Activated naive CD8-positive, alpha-beta T cell treated with anti-CD3 and anti-CD28 coated beads, Interleukin-2, amount 50 U/mL, for 24 hours (primary cell): ENCODE results near the gene ARG2.
"Not testable (repeated sequence)": the region's sequence is repeated elsewhere in the genome, so short reads cannot be mapped to it uniquely, and the experiment has no call there.

Source experiments
- ATAC-seq: fragments of 150-1000 bp; cut with Tn5 transposase; one replicate; pipeline ENCODE4 v1.10.0; 2021
- DNase-seq: peaks from one replicate; pipeline ENCODE4 v3.0.0; 2021
- H3K27ac Mint-ChIP-seq: one replicate; pipeline ENCODE4 v1.8.0; 2021; ENCODE audit warnings: mild to moderate bottlenecking, mixed read lengths
- H3K27me3 Mint-ChIP-seq: one replicate; pipeline ENCODE4 v1.8.0; 2021; ENCODE audit warnings: mixed read lengths
- H3K36me3 Mint-ChIP-seq: one replicate; pipeline ENCODE4 v1.8.0; 2021; ENCODE audit warnings: low read depth, mixed read lengths
- H3K4me1 Mint-ChIP-seq: one replicate; pipeline ENCODE4 v1.8.0; 2021; ENCODE audit warnings: mixed read lengths
- H3K4me3 Mint-ChIP-seq: one replicate; pipeline ENCODE4 v1.8.0; 2021; ENCODE audit warnings: mild to moderate bottlenecking, moderate library complexity, mixed read lengths
- H3K9me3 Mint-ChIP-seq: one replicate; pipeline ENCODE4 v1.8.0; 2021; ENCODE audit warnings: mixed read lengths

The ARG2 gene

GRCh38 chr14:67579636-67580035, 40.1 kb upstream of the ARG2 start:
- ATAC-seq, result no peak
- H3K36me3 Mint-ChIP-seq, result no peaks in the 10 kb centered on the region
- H3K4me3 Mint-ChIP-seq, result no peak overlapping the region
- H3K9me3 Mint-ChIP-seq, result no peaks in the 10 kb centered on the region
- H3K27me3 Mint-ChIP-seq, result no peaks in the 10 kb centered on the region
- DNase-seq, result no peak
- no peaks in the 10 kb centered on the region for H3K4me1 Mint-ChIP-seq
- H3K27ac Mint-ChIP-seq, result no peak overlapping the region

- H3K9me3 Mint-ChIP-seq, result no peaks in the 10 kb centered on the region
- H3K4me1 Mint-ChIP-seq, result no peaks in the 10 kb centered on the region
- no peak for DNase-seq
- ATAC-seq, result no peak
- no peak overlapping the region for H3K4me3 Mint-ChIP-seq
- H3K36me3 Mint-ChIP-seq, result no peaks in the 10 kb centered on the region
- no peaks in the 10 kb centered on the region for H3K27me3 Mint-ChIP-seq
- H3K27ac Mint-ChIP-seq, result no peak overlapping the region
Measured at GRCh38 chr14:67580336-67581171, 39.2 kb upstream of the ARG2 start.

GRCh38 chr14:67581643-67582042, 38.1 kb upstream of the ARG2 start:
- Mint-ChIP-seq H3K4me3 (no peak overlapping the region), H3K27me3 (no peaks in the 10 kb centered on the region), H3K36me3 (no peaks in the 10 kb centered on the region), H3K4me1 (no peaks in the 10 kb centered on the region), H3K27ac (no peak overlapping the region), H3K9me3 (no peaks in the 10 kb centered on the region)
- no peak for DNase-seq
- ATAC-seq, result no peak

DNA sequence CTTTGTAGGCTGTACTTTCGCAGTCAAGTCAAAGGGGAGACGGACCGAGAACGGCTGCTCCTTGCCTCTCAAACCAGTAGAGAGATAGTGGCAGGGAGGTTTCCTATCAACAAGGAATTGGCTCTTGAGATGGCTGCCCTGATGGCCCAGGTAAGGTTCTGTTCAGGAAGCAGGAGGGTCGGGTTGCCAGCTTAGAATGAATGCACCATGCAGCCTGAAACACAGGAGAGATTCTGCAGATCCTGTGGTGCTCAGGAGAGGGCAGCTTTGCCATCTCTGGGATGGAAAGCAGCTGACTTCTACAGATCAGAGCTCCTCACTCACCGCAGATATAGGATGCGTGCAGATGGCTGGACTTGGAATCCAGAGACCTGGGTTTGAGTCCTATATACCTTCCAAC, 37.7 kb upstream of the ARG2 start:
- Mint-ChIP-seq H3K27me3 (no peaks in the 10 kb centered on the region), H3K36me3 (no peaks in the 10 kb centered on the region), H3K4me1 (no peaks in the 10 kb centered on the region), H3K27ac (no peak overlapping the region), H3K4me3 (no peak overlapping the region), H3K9me3 (no peaks in the 10 kb centered on the region)
- DNase-seq, result no peak
- ATAC-seq, result no peak

DNA sequence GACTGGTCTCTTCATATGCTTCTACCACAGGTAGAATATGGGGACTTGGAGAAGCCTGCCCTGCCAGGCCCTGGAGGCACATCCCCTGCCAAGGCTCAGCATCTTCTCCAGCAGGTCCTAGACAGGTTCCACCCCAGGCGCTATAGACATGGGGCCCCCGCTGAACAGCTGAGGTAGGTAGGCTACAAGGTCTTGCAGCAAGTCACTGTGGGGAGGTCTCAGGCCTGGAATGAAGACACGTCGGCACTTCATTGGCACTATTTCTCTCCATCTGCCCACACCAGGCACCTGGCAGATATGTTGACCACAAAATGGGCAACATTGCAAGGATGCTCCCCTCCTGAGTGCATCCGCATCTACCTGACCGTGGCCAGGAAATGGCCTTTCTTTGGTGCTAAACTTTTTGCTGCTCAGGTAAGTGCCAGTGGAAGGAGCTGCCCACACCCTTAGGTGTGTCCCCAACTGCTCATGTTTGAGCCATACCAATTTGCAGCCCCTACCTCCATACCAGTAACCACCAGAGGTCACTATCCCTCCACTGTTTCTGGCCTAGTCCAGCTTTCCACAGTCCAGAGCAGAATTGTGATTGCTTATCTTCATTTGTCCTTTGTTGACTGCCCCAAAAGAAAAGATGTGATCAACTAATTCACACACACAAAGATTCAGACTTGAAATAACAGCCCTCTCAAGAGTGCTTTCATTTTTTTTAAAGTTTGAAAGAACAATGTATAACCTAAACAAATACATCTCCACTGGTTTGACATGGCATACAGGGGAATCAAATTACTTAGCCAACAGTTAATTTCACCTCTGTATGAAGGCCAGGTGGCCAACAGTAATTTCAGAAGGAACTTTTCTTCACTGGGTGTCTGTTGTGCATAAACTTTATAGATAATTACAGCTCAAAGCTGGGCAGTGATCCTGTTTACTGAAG, 35.7 kb upstream of the ARG2 start:
- Mint-ChIP-seq H3K4me3 (no peak overlapping the region), H3K27ac (no peak overlapping the region)
- ATAC-seq, result peak; percentile 74

GRCh38 chr14:67584978-67585377, 34.7 kb upstream of the ARG2 start:
- DNase-seq, result no peak
- H3K4me1 Mint-ChIP-seq, result no peaks in the 10 kb centered on the region
- H3K27me3 Mint-ChIP-seq, result no peaks in the 10 kb centered on the region
- H3K9me3 Mint-ChIP-seq, result no peaks in the 10 kb centered on the region
- H3K27ac Mint-ChIP-seq, result no peak overlapping the region
- no peak overlapping the region for H3K4me3 Mint-ChIP-seq
- no peak for ATAC-seq
- H3K36me3 Mint-ChIP-seq, result peaks cover 4% of the 10 kb centered on the region

More for the DNA sequence above, 35.7 kb upstream of the ARG2 start:
- peak; percentile 20 for DNase-seq
- Mint-ChIP-seq H3K27me3 (no peaks in the 10 kb centered on the region), H3K4me1 (no peaks in the 10 kb centered on the region), H3K9me3 (no peaks in the 10 kb centered on the region), H3K36me3 (peaks cover 2% of the 10 kb centered on the region)

- H3K4me1 Mint-ChIP-seq, result no peaks in the 10 kb centered on the region
- peaks cover 4% of the 10 kb centered on the region for H3K36me3 Mint-ChIP-seq
- no peak overlapping the region for H3K4me3 Mint-ChIP-seq
- H3K9me3 Mint-ChIP-seq, result no peaks in the 10 kb centered on the region
- no peak overlapping the region for H3K27ac Mint-ChIP-seq
- ATAC-seq (no peak), DNase-seq (no peak)
- no peaks in the 10 kb centered on the region for H3K27me3 Mint-ChIP-seq
Measured at GRCh38 chr14:67586369-67586768, 33.4 kb upstream of the ARG2 start.

DNA sequence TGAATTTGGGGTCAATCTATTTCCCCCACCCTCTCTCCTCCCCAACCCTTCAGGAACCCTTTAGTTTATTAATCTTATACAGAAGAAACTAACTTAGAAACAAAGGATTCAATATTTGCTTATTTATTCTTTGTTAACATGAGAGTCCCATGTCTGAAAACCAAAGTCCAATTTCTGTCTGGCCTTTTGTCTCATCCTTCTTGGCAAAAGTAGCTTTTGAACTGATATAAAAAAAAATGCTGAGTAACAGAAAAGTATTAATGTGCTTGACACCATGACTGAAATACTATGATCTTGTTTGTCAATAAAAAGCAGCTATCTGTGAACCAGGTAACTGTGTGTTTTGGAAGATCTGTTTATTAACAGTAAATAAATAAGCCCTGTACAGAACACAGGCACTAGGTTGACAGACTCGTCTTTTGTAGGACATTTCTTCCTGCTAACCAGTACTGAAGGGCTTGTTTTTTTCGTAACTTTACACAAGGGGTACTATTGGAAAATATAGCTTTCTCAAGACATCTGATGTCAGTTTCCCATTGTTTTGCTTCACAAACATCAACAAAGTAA, 30.4 kb upstream of the ARG2 start:
- Mint-ChIP-seq H3K4me3 (no peak overlapping the region), H3K27me3 (no peaks in the 10 kb centered on the region), H3K36me3 (peaks cover 14% of the 10 kb centered on the region), H3K9me3 (no peaks in the 10 kb centered on the region), H3K4me1 (no peaks in the 10 kb centered on the region), H3K27ac (no peak overlapping the region)
- DNase-seq, result no peak
- ATAC-seq, result no peak

GRCh38 chr14:67593650-67594049, 26.1 kb upstream of the ARG2 start:
- not testable (repeated sequence) for H3K4me3 Mint-ChIP-seq, H3K27me3 Mint-ChIP-seq, H3K9me3 Mint-ChIP-seq, H3K27ac Mint-ChIP-seq, ATAC-seq, DNase-seq
- Mint-ChIP-seq H3K4me1 (peaks cover 16% of the 10 kb centered on the region), H3K36me3 (peaks cover 17% of the 10 kb centered on the region)

DNA sequence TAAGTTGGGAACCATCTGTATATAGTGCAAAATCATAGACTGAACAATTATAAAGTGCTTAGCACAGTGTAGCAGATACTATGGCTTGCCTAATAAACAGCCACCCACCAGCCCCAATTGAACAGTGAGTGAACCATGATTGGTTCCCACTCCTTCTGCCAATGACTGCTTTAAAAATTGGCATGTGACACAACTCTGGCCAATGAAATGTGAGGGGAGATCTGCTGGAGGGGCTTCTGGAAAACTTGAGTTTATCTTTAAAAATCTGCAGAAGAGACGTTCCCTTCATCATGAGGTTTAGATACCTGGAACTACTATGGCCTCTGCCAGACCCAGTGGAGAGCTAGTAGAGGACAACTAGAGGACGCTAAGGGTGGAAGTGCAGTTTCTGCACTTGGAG, 24.3 kb upstream of the ARG2 start:
- Mint-ChIP-seq H3K9me3 (no peaks in the 10 kb centered on the region), H3K4me3 (no peak overlapping the region), H3K27ac (no peak overlapping the region), H3K36me3 (peaks cover 17% of the 10 kb centered on the region), H3K4me1 (peaks cover 30% of the 10 kb centered on the region), H3K27me3 (no peaks in the 10 kb centered on the region)
- DNase-seq, result no peak
- ATAC-seq, result no peak

- Mint-ChIP-seq H3K27ac (peak within 1 kb of the TSS; percentile 95), H3K27me3 (no peaks in the 10 kb centered on the region), H3K9me3 (peaks cover 6% of the 10 kb centered on the region), H3K36me3 (peaks cover 7% of the 10 kb centered on the region), H3K4me3 (peak within 1 kb of the TSS; percentile 99), H3K4me1 (peaks cover 39% of the 10 kb centered on the region)
- peak; percentile 99 for ATAC-seq
- DNase-seq, result peak; percentile 97
Measured at GRCh38 chr14:67599698-67600561, 19.8 kb upstream of the ARG2 start, which contains the start of gene PIGH. PIGH (minus strand) TSS chr14:67600268; CDS start chr14:67600203, 65 bp downstream.

GRCh38 chr14:67600562-67600974, 19.2 kb upstream of the ARG2 start:
- H3K9me3 Mint-ChIP-seq, ATAC-seq, H3K27me3 Mint-ChIP-seq, H3K36me3 Mint-ChIP-seq, DNase-seq: not testable (repeated sequence)
- H3K27ac Mint-ChIP-seq, result peak overlapping the region; percentile 95
- peaks cover 39% of the 10 kb centered on the region for H3K4me1 Mint-ChIP-seq
- H3K4me3 Mint-ChIP-seq, result peak overlapping the region; percentile 99

DNA sequence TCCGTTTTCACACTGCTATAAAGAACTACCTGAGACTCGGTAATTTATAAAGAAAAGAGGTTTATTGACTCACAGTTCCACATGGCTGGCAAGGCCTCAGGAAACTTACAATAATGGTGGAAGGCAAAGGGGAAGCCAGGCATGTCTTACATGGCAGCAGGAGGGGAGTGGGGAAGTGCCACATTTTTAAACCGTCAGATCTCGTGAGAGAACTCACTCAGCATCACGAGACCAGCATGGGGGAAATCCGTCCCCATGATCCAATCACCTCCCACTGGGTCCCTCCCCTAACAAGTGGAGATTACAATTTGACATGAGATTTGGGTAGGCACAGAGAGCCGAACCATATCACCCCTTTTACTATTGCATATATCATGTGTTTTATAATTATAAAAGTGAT, 17.6 kb upstream of the ARG2 start:
- no peak overlapping the region for H3K4me3 Mint-ChIP-seq
- peaks cover 37% of the 10 kb centered on the region for H3K4me1 Mint-ChIP-seq
- no peaks in the 10 kb centered on the region for H3K27me3 Mint-ChIP-seq
- ATAC-seq (no peak), DNase-seq (no peak)
- no peak overlapping the region for H3K27ac Mint-ChIP-seq
- peaks cover 6% of the 10 kb centered on the region for H3K9me3 Mint-ChIP-seq
- peaks cover 3% of the 10 kb centered on the region for H3K36me3 Mint-ChIP-seq
